GM18498 (cell line): Measurements from ENCODE around the gene MORN4.
A peak's percentile ranks its signal among the peaks of the same experiment; 100 is the strongest.

Experiments
- ATAC-seq: cut with Tn5 transposase; IDR thresholded peaks from one replicate; pipeline ENCODE4 v1.9.1; 2021; ENCODE audit warnings: mild to moderate bottlenecking, moderate library complexity; ENCODE audit not compliant: unreplicated experiment

Gene MORN4

GRCh38 chr10:97575127-97575668 is 58.1 kb downstream of the MORN4 start:
- ATAC-seq, result no peak

- ATAC-seq, result no peak
Measured at GRCh38 chr10:97574374-97575126, 58.8 kb downstream of the MORN4 start.

- no peak for ATAC-seq
Measured at GRCh38 chr10:97573672-97574071, 59.6 kb downstream of the MORN4 start.

- no peak for ATAC-seq
Measured at GRCh38 chr10:97573021-97573420, 60.3 kb downstream of the MORN4 start.

- ATAC-seq, result peak; percentile 66
Measured at GRCh38 chr10:97572214-97572989, 60.9 kb downstream of the MORN4 start, which contains the start of gene ANKRD2. ANKRD2 (plus strand) TSS chr10:97572779; CDS start chr10:97572789, 10 bp downstream.

- no peak for ATAC-seq
Measured at GRCh38 chr10:97571622-97572021, 61.7 kb downstream of the MORN4 start.

GRCh38 chr10:97570789-97571471 is 62.4 kb downstream of the MORN4 start:
- no peak for ATAC-seq

GRCh38 chr10:97570146-97570788 is 63.0 kb downstream of the MORN4 start:
- no peak for ATAC-seq

- ATAC-seq, result no peak
Measured at GRCh38 chr10:97567891-97568290, 65.4 kb downstream of the MORN4 start.

GRCh38 chr10:97566336-97566996 is 66.8 kb downstream of the MORN4 start:
- ATAC-seq, result no peak

GRCh38 chr10:97564776-97565175 is 68.5 kb downstream of the MORN4 start:
- ATAC-seq, result no peak
